Measurements from ENCODE around the gene ANO3.

DNA sequence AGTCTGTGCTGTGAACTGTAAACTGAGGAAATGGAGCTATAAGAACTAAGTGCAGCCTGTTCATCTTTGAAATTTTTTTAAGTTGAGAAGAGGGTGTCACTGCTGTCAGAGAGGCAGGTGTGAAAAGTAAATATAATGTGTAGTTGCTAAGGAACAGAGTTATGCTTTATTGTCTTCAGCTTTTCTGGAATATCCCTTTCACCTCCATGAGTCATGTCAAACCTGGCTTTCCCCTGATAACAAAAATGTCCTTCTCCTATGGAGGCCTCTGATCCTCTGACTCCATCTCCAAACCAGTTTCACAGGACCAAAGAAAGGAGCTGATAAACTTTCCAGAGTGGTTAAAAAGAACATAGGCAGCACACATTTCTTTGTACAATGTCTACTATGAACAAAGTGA lies 252.9 kb downstream of the ANO3 start:
- no peak for TF ChIP-seq POLR2A (IDR thresholded peaks at IDR 0.05)
- no peak for TF ChIP-seq CTCF (IDR thresholded peaks at IDR 0.05)

Data from gastroesophageal sphincter (tissue), 3 donors.